ENCODE results near the gene GGTA1.

GRCh38 chr9:121486043-121486442 is 13.6 kb downstream of the GGTA1 start:
- TF ChIP-seq NFRKB (IDR thresholded peaks at IDR 0.05) (no peak), TARDBP (IDR thresholded peaks at IDR 0.05) (no peak), BHLHE40 (IDR thresholded peaks at IDR 0.05; ENCODE audit: borderline replicate concordance) (no peak), SP1 (IDR thresholded peaks at IDR 0.05) (no peak), L3MBTL2 (conservative IDR thresholded peaks at IDR 0.05) (no peak), ZNF384 (IDR thresholded peaks at IDR 0.05) (no peak), HDGF (IDR thresholded peaks at IDR 0.05; ENCODE audit: borderline replicate concordance) (no peak), FOXM1 (IDR thresholded peaks at IDR 0.05; ENCODE audit: borderline replicate concordance) (no peak), ARNT (IDR thresholded peaks at IDR 0.05) (no peak)
- TF ChIP-seq, protein P1, sequence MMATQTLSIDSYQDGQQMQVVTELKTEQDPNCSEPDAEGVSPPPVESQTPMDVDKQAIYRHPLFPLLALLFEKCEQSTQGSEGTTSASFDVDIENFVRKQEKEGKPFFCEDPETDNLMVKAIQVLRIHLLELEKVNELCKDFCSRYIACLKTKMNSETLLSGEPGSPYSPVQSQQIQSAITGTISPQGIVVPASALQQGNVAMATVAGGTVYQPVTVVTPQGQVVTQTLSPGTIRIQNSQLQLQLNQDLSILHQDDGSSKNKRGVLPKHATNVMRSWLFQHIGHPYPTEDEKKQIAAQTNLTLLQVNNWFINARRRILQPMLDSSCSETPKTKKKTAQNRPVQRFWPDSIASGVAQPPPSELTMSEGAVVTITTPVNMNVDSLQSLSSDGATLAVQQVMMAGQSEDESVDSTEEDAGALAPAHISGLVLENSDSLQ (IDR thresholded peaks at IDR 0.05) = no peak

All from HEK293T (cell line).